Gastroesophageal sphincter (tissue), 3 donors: Measurements from ENCODE around the gene TFB1M.

Experiments
- CTCF ChIP-seq, 4 experiments: fragments of 200-600 bp in 2 of 4; fragments of 450-650 bp in 2 of 4; sonication (generic) in 1 of 4; IDR thresholded peaks; one replicate each; pipeline ENCODE4 v1.5.1; 2017 to 2019; ENCODE audit warnings: antibody characterized with exemption in 4 of 4, mild to moderate bottlenecking in 2 of 4, moderate library complexity in 2 of 4
- EP300 ChIP-seq: sonication (generic); formaldehyde crosslinking; IDR thresholded peaks from one replicate; pipeline ENCODE4 v1.6.1; 2017; ENCODE audit warnings: antibody characterized with exemption, mild to moderate bottlenecking
- POLR2A ChIP-seq, 2 donors: fragments of 450-650 bp; IDR thresholded peaks; one replicate each; pipeline ENCODE4 v1.6.1; 2017; ENCODE audit warnings: antibody characterized with exemption in 2 of 2, mild to moderate bottlenecking in 2 of 2, moderate library complexity in 1 of 2

DNA sequence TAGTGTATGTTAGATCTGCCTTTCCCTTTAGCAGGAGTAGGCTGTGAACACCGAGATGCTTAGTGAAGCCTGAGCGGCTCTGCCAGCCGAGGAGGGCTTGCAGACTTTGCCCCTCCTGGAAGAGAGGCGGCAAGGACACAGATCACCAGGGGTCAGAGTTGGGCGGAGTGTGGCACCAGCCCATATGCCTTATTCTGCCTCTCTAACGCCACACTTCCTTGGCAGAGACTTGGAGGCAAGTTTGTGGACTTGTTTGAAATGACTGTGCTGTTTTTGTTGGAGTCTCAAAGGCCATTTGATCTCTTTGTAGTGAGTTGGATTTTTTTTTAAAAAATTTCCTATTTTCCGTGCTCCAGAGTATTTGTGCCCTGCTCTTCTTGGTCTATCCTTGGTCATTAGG lies 95.0 kb downstream of the TFB1M start:
- TF ChIP-seq EP300 = no peak
- no peak for TF ChIP-seq POLR2A (IDR thresholded peaks at IDR 0.05)
- TF ChIP-seq CTCF (IDR thresholded peaks at IDR 0.05) = no peak
